DMS114 treated with DMSO at 0.1 percent for 48 hours (cell line): ENCODE results near the gene UCMA.

Source experiments
- DNase-seq: peaks from one replicate; lab custom pipeline; 2025; ENCODE audit not compliant: unreplicated experiment; lab: John Stamatoyannopoulos, UW

UCMA gene

DNA sequence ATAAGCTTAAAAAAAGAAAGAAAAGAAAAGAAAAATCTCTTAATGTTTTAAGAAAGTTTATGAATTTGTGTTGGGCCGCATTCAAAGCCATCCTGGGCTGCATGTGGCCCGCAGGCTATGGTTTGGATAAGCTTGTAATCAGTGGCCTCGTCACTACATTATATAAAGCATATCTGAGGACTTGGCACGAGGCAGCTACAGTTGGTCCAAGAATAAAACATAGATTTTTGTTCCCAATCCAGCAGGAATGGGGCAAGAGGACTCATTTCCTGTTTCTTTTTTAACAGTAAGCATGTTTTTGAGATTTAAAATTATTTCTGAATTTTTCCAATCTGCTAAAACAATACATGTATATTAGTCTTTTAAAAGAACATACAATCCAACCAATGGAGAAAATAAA is 44.2 kb downstream of the UCMA start:
- DNase-seq: no peak

DNA sequence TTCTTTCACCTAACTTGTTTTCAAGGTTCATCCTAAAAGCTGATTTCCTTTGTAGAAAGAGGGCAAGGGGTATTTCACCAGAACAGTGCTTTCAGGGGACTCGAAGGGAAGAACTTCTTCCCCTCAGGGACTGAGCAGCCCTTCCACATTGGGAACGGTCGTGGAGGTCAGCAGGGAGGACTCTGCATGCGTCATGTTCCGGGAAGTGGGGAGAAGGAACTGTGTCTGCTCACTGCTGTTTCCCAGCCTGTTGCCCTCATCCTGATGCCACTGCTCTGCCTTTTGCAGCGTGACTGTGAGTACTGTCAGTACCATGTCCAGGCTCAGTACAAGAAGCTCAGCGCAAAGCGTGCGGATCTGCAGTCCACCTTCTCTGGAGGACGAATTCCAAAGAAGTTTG is 45.6 kb downstream of the UCMA start:
- no peak for DNase-seq

- DNase-seq: no peak
Observed at GRCh38 chr10:13187135-13187534, 47.0 kb downstream of the UCMA start.

GRCh38 chr10:13184730-13185514 is 49.3 kb downstream of the UCMA start:
- no peak for DNase-seq

- DNase-seq: no peak
Observed at GRCh38 chr10:13184276-13184675, 49.9 kb downstream of the UCMA start.

DNA sequence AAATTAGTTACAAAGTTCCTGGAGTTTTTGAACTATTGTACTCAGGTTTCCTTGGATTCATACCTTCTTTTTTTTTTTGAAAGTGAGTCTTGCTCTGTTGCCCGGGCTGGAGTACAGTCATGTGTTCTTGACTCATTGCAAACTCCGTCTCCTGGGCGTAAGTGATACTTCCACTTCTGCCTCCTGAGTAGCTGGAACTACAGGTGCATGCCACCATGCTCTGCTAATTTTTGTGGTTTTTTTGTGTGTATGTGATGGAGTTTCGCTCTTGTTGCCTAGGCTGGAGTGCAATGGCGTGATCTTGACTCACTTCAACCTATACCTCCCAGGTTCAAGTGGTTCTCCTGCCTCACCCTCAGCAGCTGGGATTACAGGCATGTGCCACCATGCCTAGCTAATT is 50.5 kb downstream of the UCMA start:
- DNase-seq: no peak

DNA sequence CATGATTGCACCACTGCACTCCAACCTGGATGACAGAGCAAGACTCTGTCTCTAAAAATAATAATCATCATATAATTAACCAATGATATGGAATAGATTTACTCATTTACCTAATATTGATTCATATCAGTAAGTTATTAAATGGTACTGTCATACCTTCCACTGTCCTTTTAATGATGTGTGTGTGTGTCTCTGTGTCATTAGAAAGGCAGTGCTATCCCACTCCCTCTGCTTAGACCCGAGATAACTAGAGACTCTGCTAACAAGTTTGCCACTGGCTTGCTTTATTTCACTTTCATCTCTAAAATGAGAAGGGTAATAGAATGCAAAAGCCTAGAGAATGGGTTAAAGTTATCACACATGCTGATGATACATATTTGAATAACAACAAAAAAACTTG is 51.8 kb downstream of the UCMA start:
- no peak for DNase-seq

DNA sequence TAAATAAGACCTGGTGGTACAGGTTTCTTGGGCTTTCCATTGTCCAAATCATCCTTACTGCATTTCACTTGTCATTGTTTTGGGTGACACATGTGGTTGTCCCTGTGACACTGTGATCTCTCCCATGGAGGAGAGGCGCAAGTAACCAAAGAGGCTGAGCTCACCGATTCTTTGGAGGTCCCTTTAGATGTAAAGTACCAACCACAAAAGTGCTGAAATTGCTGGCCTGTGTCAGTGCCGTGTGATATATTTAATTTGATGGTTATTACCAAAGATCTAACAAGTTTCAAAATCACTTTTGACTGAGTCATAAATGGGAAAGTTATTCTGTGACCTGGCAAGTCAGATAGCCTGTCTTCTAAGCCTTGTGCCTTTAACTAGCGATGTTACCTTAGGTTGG is 53.4 kb downstream of the UCMA start:
- no peak for DNase-seq

GRCh38 chr10:13173616-13174015 is 60.6 kb downstream of the UCMA start:
- no peak for DNase-seq
